Peyer's patch (tissue), 4 donors: ENCODE results near the gene NAGPA. TPM values are rescaled to one million over a fixed set of nuclear protein-coding genes. Genes with fewer than 3 reads are reported as not detected.

Source experiments
- DNase-seq, 3 donors: peaks; one replicate each; pipeline ENCODE4 v3.0.0-alpha.2; 2017 to 2019
- H3K27ac ChIP-seq, 4 donors: fragments of 200-600 bp; sonication (generic); one replicate each; pipeline ENCODE4 v1.5.1; 2016 to 2019
- H3K27me3 ChIP-seq, 2 donors: fragments of 200-600 bp; sonication (generic); one replicate each; pipeline ENCODE4 v1.5.1; 2019
- H3K36me3 ChIP-seq, 3 donors: fragments of 200-600 bp; sonication (generic); one replicate each; pipeline ENCODE4 v1.5.1; 2016 to 2019
- H3K4me1 ChIP-seq, 4 donors: fragments of 200-600 bp; sonication (generic); one replicate each; pipeline ENCODE4 v1.5.1; 2016 to 2019
- H3K4me3 ChIP-seq, 4 donors: fragments of 200-600 bp; sonication (generic); 1 replicate in 3 of 4; 2 replicates in 1 of 4; pipeline ENCODE4 v1.5.1; 2016 to 2019; ENCODE audit warnings: mild to moderate bottlenecking in 1 of 4
- H3K9me3 ChIP-seq, 4 donors: fragments of 200-600 bp; sonication (generic); one replicate each; pipeline ENCODE4 v1.5.1; 2016 to 2019; ENCODE audit warnings: mild to moderate bottlenecking in 1 of 4
- POLR2A ChIP-seq, 2 donors: fragments of 450-650 bp; IDR thresholded peaks; one replicate each; pipeline ENCODE4 v1.5.1; 2017; ENCODE audit warnings: antibody characterized with exemption in 2 of 2, mild to moderate bottlenecking in 2 of 2, moderate library complexity in 2 of 2
- total RNA-seq, 4 donors: library from RNA; depleted of rRNA; stranded (reverse); fragments of >200 nt; gene quantifications; one replicate each; pipeline ENCODE4 v1.1.0, GENCODE V29; 2016
- TF ChIP-seq, protein P1 (sequence below), 6 experiments: fragments of 450-650 bp in 4 of 6; fragments of 200-600 bp in 2 of 6; sonication (generic) in 1 of 6; IDR thresholded peaks; one replicate each; pipeline ENCODE4 v1.5.1; 2017 to 2019; ENCODE audit warnings: antibody characterized with exemption in 6 of 6, mild to moderate bottlenecking in 3 of 6, moderate library complexity in 1 of 6

NAGPA gene
- total RNA-seq, 4 donors from 2014 or later: 50.4 to 104 (median 61.0) TPM

DNA sequence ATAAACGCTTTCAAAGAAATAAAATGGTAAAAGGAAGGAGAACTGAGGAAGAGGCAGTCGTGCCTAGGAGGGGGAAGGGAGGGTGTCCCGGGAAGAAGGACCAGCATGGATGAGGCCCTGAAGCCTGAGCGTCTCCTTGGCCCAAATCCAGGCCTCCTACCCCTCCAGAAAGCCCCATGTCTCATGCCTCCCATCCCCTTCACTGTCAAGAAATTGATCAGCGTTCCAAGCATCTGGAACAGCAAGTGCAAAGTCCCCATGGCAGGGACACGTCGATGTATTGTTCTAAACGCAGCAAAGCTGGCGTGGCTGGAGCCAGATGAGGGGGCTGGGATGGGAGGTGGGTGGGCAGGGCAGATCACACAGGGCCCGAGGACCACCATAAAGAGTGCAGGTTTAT lies 53.0 kb downstream of the NAGPA start:
- Histone ChIP-seq H3K9me3 (no peaks in the 10 kb centered on the region), H3K4me3 (no peak overlapping the region), H3K4me1 (no peaks in the 10 kb centered on the region), H3K27me3 (no peaks in the 10 kb centered on the region), H3K36me3 (no peaks in the 10 kb centered on the region), H3K27ac (no peak overlapping the region)
- TF ChIP-seq, protein P1, sequence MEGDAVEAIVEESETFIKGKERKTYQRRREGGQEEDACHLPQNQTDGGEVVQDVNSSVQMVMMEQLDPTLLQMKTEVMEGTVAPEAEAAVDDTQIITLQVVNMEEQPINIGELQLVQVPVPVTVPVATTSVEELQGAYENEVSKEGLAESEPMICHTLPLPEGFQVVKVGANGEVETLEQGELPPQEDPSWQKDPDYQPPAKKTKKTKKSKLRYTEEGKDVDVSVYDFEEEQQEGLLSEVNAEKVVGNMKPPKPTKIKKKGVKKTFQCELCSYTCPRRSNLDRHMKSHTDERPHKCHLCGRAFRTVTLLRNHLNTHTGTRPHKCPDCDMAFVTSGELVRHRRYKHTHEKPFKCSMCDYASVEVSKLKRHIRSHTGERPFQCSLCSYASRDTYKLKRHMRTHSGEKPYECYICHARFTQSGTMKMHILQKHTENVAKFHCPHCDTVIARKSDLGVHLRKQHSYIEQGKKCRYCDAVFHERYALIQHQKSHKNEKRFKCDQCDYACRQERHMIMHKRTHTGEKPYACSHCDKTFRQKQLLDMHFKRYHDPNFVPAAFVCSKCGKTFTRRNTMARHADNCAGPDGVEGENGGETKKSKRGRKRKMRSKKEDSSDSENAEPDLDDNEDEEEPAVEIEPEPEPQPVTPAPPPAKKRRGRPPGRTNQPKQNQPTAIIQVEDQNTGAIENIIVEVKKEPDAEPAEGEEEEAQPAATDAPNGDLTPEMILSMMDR (IDR thresholded peaks at IDR 0.05): no peak
- TF ChIP-seq POLR2A (IDR thresholded peaks at IDR 0.05): no peak
- DNase-seq: no peak

DNA sequence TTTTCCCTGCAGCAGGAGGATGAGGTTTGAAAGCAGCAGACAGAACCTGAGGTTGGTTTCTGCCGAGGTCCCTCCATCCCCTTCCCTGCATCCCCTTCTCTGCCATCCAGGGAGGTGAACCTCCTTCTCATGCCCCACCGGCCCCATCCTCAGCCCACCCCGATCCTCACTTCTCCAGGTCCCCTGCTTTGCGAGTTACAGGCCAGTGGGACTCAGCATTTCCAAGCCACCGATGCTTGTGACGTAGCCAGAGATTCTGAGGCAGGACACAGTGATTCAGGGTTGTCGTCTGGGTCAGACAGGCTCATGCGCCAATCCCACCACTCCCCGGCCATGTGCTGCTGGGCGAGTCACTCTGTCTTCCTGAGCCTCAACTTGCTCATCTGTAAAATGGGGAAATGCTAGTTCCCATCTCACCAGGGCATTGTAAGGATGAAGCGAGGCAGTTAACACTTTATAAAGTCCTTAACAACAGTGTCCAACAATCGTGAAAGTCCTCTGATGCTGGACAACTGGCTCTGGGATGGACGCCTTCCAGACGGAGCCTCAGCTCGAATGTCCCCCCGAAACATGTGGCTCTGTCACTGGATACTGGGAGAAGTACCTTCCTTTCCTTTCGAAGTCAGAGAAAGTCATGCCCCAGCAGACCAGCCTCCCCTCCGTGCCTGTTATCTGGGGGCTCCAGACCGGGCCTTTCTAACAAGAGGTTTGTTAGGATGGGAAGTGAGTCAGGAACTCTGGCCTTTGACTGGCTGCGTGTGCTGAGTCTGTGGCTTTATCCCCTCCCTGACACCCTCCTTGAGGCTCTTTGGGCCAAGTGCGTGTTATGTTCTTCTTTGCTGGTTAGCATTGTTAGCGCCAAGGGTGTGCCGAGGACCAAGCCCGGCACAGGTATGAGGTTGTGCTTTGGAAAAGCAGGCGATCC lies 53.7 kb downstream of the NAGPA start:
- Histone ChIP-seq H3K4me1 (no peaks in the 10 kb centered on the region), H3K36me3 (no peaks in the 10 kb centered on the region), H3K4me3 (no peak overlapping the region), H3K9me3 (no peaks in the 10 kb centered on the region), H3K27ac (no peak overlapping the region), H3K27me3 (no peaks in the 10 kb centered on the region)
- TF ChIP-seq, protein P1 (IDR thresholded peaks at IDR 0.05): no peak
- no peak for TF ChIP-seq POLR2A (IDR thresholded peaks at IDR 0.05)
- DNase-seq: peak in 1 of 3 donors; percentile 37

DNA sequence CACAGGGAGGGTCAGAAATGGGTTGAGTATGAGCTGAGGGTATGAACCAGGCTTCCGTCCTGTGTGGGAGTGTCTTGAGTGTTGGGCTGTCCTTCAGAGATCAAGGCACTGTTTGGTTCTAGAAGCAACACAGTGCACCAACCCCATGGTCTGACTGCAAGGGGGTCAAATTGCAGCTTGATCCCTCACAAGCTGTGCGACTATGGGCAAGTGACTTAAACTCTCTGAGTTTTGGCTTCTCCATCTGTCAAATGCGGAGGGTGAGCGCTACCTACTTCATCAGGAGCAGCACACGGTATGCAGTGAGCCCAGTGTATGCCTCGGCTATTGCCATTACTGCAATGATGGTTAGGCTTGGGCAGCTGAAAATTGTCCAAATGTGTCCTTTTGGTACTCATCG lies 54.6 kb downstream of the NAGPA start:
- TF ChIP-seq, protein P1 (IDR thresholded peaks at IDR 0.05): no peak
- no peak for TF ChIP-seq POLR2A (IDR thresholded peaks at IDR 0.05)
- DNase-seq: no peak
- H3K4me1 ChIP-seq: no peaks in the 10 kb centered on the region
- no peaks in the 10 kb centered on the region for H3K9me3 ChIP-seq
- no peaks in the 10 kb centered on the region for H3K27me3 ChIP-seq
- no peak overlapping the region for H3K4me3 ChIP-seq
- no peaks in the 10 kb centered on the region for H3K36me3 ChIP-seq
- no peak overlapping the region for H3K27ac ChIP-seq

DNA sequence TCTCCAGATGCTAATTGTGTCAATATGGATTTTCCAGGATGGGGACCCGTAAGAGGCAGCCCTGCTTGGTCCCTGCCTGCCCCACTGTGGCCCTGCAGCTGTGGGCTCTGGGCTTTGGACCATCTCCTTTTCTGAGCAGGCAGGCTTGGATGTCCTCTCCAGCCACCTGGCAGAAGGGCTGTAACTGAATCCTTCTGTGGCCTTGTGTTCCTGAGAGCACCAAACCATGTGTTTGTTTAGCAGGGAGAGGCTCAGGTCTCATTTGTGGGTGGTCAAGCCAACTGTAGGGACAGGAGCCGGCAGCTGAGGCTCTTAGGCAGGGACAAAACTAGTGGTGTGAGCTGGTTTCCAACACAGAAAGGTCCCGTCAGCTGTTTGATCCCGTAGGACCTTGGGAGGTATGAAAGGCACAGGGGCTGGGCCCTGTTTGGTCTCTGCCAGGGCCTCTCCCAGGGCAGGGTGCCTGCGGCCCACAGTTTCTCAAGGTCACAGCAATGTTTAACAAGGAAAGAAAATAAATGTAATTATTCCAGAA lies 57.1 kb downstream of the NAGPA start:
- Histone ChIP-seq H3K27ac (no peak overlapping the region), H3K4me3 (no peak overlapping the region), H3K36me3 (no peaks in the 10 kb centered on the region), H3K27me3 (peaks cover 0 to 2% of the 10 kb centered on the region in 2 donors), H3K9me3 (no peaks in the 10 kb centered on the region), H3K4me1 (no peaks in the 10 kb centered on the region)
- TF ChIP-seq, protein P1 (IDR thresholded peaks at IDR 0.05): no peak
- DNase-seq: peak in 1 of 3 donors; percentile 45

DNA sequence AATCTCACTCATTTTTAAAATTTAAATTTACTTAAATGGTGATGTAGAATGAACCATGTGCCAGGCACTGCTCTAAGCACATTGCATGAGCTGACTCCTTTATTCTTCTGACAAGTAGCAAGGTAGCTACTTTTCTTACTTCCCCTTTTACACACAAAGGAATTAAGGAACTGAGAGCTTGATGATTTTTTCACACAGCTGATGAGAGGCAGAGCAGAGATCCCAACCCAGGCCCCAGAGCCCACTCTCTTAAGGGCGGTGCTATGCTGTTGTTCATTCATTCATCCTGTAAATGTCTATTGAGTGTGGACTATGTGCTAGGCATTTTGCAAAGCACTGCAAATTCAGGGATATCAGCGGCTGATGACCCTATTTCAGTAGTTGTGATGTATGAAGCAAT lies 57.7 kb downstream of the NAGPA start:
- Histone ChIP-seq H3K4me3 (no peak overlapping the region), H3K9me3 (no peaks in the 10 kb centered on the region), H3K27me3 (peaks cover 0 to 3% of the 10 kb centered on the region in 2 donors), H3K4me1 (no peaks in the 10 kb centered on the region), H3K36me3 (no peaks in the 10 kb centered on the region), H3K27ac (no peak overlapping the region)
- no peak for DNase-seq
- TF ChIP-seq POLR2A (IDR thresholded peaks at IDR 0.05): no peak
- TF ChIP-seq, protein P1 (IDR thresholded peaks at IDR 0.05): no peak

Other genes with a start within 250 kb of the NAGPA start
- gene SEPTIN12, start 245.6 kb downstream of the NAGPA start, total RNA-seq: not detected
- 100 to 1,000 TPM in 3 of 4 donors, 10 to 100 TPM in 1; 90.0 to 306 (median 238) TPM for gene SMIM22, start 238.6 kb downstream of the NAGPA start, total RNA-seq
- gene ROGDI, start 231.3 kb downstream of the NAGPA start, total RNA-seq: 10 to 100 TPM; 26.3 to 50.1 (median 38.0) TPM
- gene GLYR1, start 186.6 kb downstream of the NAGPA start, total RNA-seq: 100 to 1,000 TPM in 1 of 4 donors, 10 to 100 TPM in 3; 57.5 to 168 (median 66.9) TPM
- gene UBN1, start 186.5 kb downstream of the NAGPA start, total RNA-seq: 100 to 1,000 TPM in 1 of 4 donors, 10 to 100 TPM in 3; 56.0 to 119 (median 62.2) TPM
- gene PPL, start 96.8 kb downstream of the NAGPA start, total RNA-seq: 10 to 100 TPM; 28.7 to 84.2 (median 53.0) TPM
- gene SEC14L5, start 75.6 kb downstream of the NAGPA start, total RNA-seq: 1 to 10 TPM in 2 of 4 donors, under 1 TPM in 2; 0.13 to 2.0 (median 1.1) TPM
- gene C16orf89, start 32.0 kb upstream of the NAGPA start, total RNA-seq: 1 to 10 TPM in 1 of 4 donors, under 1 TPM in 1, not detected in 2; 0.80 to 1.4 TPM
- gene ALG1, start 37.9 kb upstream of the NAGPA start, total RNA-seq: 10 to 100 TPM; 17.8 to 33.9 (median 23.4) TPM
- 10 to 100 TPM in 2 of 4 donors, 1 to 10 TPM in 2; 7.4 to 12.3 (median 9.0) TPM for gene EEF2KMT, start 63.9 kb upstream of the NAGPA start, total RNA-seq